Fibroblast of mammary gland (primary cell): ENCODE measurements around the gene RPTOR.

ENCODE experiments used
- DNase-seq: peaks from one replicate; pipeline ENCODE4 v3.0.0-alpha.2; 2010; ENCODE audit warnings: low read depth
- H3K4me3 ChIP-seq: 2 replicates; pipeline ENCODE4 v1.5.1; 2011; ENCODE audit warnings: low read depth, mild to moderate bottlenecking, low read length, moderate library complexity; ENCODE audit not compliant: control insufficient read depth
- CTCF ChIP-seq: conservative IDR thresholded peaks from 2 replicates; pipeline ENCODE4 v1.5.1; 2011; ENCODE audit warnings: low read depth, low read length, inconsistent platforms; ENCODE audit not compliant: control insufficient read depth, insufficient read depth

The RPTOR gene, protein sequence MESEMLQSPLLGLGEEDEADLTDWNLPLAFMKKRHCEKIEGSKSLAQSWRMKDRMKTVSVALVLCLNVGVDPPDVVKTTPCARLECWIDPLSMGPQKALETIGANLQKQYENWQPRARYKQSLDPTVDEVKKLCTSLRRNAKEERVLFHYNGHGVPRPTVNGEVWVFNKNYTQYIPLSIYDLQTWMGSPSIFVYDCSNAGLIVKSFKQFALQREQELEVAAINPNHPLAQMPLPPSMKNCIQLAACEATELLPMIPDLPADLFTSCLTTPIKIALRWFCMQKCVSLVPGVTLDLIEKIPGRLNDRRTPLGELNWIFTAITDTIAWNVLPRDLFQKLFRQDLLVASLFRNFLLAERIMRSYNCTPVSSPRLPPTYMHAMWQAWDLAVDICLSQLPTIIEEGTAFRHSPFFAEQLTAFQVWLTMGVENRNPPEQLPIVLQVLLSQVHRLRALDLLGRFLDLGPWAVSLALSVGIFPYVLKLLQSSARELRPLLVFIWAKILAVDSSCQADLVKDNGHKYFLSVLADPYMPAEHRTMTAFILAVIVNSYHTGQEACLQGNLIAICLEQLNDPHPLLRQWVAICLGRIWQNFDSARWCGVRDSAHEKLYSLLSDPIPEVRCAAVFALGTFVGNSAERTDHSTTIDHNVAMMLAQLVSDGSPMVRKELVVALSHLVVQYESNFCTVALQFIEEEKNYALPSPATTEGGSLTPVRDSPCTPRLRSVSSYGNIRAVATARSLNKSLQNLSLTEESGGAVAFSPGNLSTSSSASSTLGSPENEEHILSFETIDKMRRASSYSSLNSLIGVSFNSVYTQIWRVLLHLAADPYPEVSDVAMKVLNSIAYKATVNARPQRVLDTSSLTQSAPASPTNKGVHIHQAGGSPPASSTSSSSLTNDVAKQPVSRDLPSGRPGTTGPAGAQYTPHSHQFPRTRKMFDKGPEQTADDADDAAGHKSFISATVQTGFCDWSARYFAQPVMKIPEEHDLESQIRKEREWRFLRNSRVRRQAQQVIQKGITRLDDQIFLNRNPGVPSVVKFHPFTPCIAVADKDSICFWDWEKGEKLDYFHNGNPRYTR (N-terminal part only)

GRCh38 chr17:80544655-80545498, at the start of gene RPTOR:
Gene RPTOR, plus strand, starts transcription at chr17:80544838. Its CDS starts 792 bp downstream, at chr17:80545630.
- TF ChIP-seq CTCF, result no peak
- H3K4me3 ChIP-seq, result peak within 1 kb of the TSS; percentile 97
- peak; percentile 90 for DNase-seq

- H3K4me3 ChIP-seq, result no peak overlapping the region
- no peak for DNase-seq
- no peak for TF ChIP-seq CTCF
Measured at GRCh38 chr17:80497726-80498241, 46.9 kb upstream of the RPTOR start.

GRCh38 chr17:80498242-80498919, 46.3 kb upstream of the RPTOR start:
- DNase-seq, result peak; percentile 60

GRCh38 chr17:80498920-80499410, 45.7 kb upstream of the RPTOR start:
- H3K4me3 ChIP-seq, result no peak overlapping the region
- DNase-seq, result no peak
- TF ChIP-seq CTCF, result no peak

More at GRCh38 chr17:80498242-80498919, 46.3 kb upstream of the RPTOR start:
- no peak for TF ChIP-seq CTCF
- no peak overlapping the region for H3K4me3 ChIP-seq

DNA sequence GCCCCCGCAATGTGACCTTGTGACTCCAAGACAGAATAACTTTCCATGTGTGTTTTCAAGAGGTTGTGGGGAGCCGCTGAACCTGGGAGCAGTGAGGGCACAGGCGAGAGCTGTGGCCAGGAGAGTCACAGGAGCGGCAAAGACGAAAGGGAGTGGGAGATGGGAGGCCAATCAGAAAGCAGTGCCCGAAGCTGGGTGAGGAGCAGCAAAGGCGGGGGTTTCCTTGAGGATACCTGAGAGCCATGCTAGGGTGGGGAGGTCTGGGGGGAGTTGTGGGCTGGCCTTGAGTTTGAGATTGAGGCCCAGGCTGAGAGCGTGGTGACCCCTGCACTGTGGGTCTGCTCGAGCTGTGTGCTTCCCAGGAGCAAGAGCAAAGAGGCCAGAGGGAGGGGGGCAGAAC, 45.1 kb upstream of the RPTOR start:
- no peak for TF ChIP-seq CTCF
- H3K4me3 ChIP-seq, result no peak overlapping the region
- no peak for DNase-seq
